Ishikawa (cell line): ENCODE measurements around the gene FBXO10.
A peak's percentile ranks its signal among the peaks of the same experiment; 100 is the strongest.

Experiments used
- CEBPB ChIP-seq: IDR thresholded peaks from 2 replicates; pipeline ENCODE4 v1.6.1; 2012
- CREB1 ChIP-seq: IDR thresholded peaks from 2 replicates; pipeline ENCODE4 v1.6.1; 2012; ENCODE audit warnings: low read depth
- EGR1 ChIP-seq: IDR thresholded peaks from 2 replicates; pipeline ENCODE4 v1.6.1; 2012
- EP300 ChIP-seq: IDR thresholded peaks from 2 replicates; pipeline ENCODE4 v1.6.1; 2012; ENCODE audit warnings: borderline replicate concordance
- FOXM1 ChIP-seq: IDR thresholded peaks from 2 replicates; pipeline ENCODE4 v1.6.1; 2012; ENCODE audit warnings: low read depth, borderline replicate concordance
- MAX ChIP-seq: IDR thresholded peaks from 2 replicates; pipeline ENCODE4 v1.6.1; 2012
- NFIC ChIP-seq: IDR thresholded peaks from 2 replicates; pipeline ENCODE4 v1.6.1; 2012
- RAD21 ChIP-seq: IDR thresholded peaks from 2 replicates; pipeline ENCODE4 v1.6.1; 2012; ENCODE audit warnings: low read depth
- REST ChIP-seq: IDR thresholded peaks from 2 replicates; pipeline ENCODE4 v1.6.1; 2012; ENCODE audit warnings: low read depth, mild to moderate bottlenecking
- TAF1 ChIP-seq: IDR thresholded peaks from 2 replicates; pipeline ENCODE4 v1.6.1; 2012; ENCODE audit warnings: low read depth, mild to moderate bottlenecking
- TCF12 ChIP-seq: IDR thresholded peaks from 2 replicates; pipeline ENCODE4 v1.6.1; 2012; ENCODE audit warnings: low read depth
- TEAD4 ChIP-seq: IDR thresholded peaks from 2 replicates; pipeline ENCODE4 v1.6.1; 2012
- USF1 ChIP-seq: IDR thresholded peaks from 2 replicates; pipeline ENCODE4 v1.6.1; 2012
- YY1 ChIP-seq: IDR thresholded peaks from 2 replicates; pipeline ENCODE4 v1.6.1; 2012; ENCODE audit warnings: low read depth
- ZBTB7A ChIP-seq: IDR thresholded peaks from 2 replicates; pipeline ENCODE4 v1.6.1; 2012; ENCODE audit warnings: low read depth

FBXO10 gene

GRCh38 chr9:37474438-37474837 is 101.7 kb downstream of the FBXO10 start:
- TF ChIP-seq EGR1 (no peak), USF1 (no peak)

- peak; percentile 29; the same call in 1 of the 2 replicates for TF ChIP-seq TAF1
- TF ChIP-seq CEBPB: 0 out of 2 replicates have a peak, but pooled peaks have one; percentile 44
- TF ChIP-seq MAX: peak; percentile 62
- no peak for TF ChIP-seq CREB1
- TF ChIP-seq TEAD4: peak; percentile 99
- TF ChIP-seq RAD21: peak; percentile 7; the same call in 1 of the 2 replicates
- TF ChIP-seq EP300: peak; percentile 78; the same call in 1 of the 2 replicates
- TF ChIP-seq NFIC: peak; percentile 57
- no peak for TF ChIP-seq ZBTB7A
- no peak for TF ChIP-seq EGR1
- TF ChIP-seq REST: no peak
- peak; percentile 71 for TF ChIP-seq TCF12
- TF ChIP-seq FOXM1: peak; percentile 71
- peak; percentile 58 for TF ChIP-seq YY1
- no peak for TF ChIP-seq USF1
Observed at GRCh38 chr9:37471942-37472684, 104.1 kb downstream of the FBXO10 start.

- TF ChIP-seq CREB1: no peak
- no peak for TF ChIP-seq RAD21
- TF ChIP-seq NFIC: no peak
- TF ChIP-seq FOXM1: no peak
- no peak for TF ChIP-seq USF1
- no peak for TF ChIP-seq EGR1
- no peak for TF ChIP-seq CEBPB
- no peak for TF ChIP-seq TCF12
- TF ChIP-seq REST: no peak
- no peak for TF ChIP-seq TAF1
- TF ChIP-seq ZBTB7A: no peak
Observed at GRCh38 chr9:37468620-37469019, 107.6 kb downstream of the FBXO10 start.

GRCh38 chr9:37466037-37466709 is 110.0 kb downstream of the FBXO10 start:
- TF ChIP-seq TCF12: peak; percentile 14
- TF ChIP-seq USF1: no peak
- no peak for TF ChIP-seq TEAD4
- peak; percentile 69; the same call in 1 of the 2 replicates for TF ChIP-seq ZBTB7A
- no peak for TF ChIP-seq YY1
- TF ChIP-seq NFIC: peak; percentile 37; the same call in 1 of the 2 replicates
- no peak for TF ChIP-seq FOXM1
- no peak for TF ChIP-seq REST
- TF ChIP-seq MAX: no peak; the same call in none of the 2 replicates
- no peak for TF ChIP-seq CEBPB
- TF ChIP-seq TAF1: peak; percentile 30; the same call in 1 of the 2 replicates
- TF ChIP-seq EGR1: no peak
- TF ChIP-seq CREB1: no peak
- TF ChIP-seq RAD21: no peak
- no peak for TF ChIP-seq EP300
